NT2/D1 (cell line): ENCODE results near the gene HEG1.

ENCODE experiments used
- DNase-seq: peaks from one replicate; pipeline ENCODE4 v3.0.0-alpha.2; 2011; ENCODE audit warnings: low read depth, low spot score
- H3K27me3 ChIP-seq: 2 replicates; pipeline ENCODE4 v1.6.0; 2011; ENCODE audit warnings: mild to moderate bottlenecking; ENCODE audit not compliant: insufficient read length, insufficient read depth
- H3K36me3 ChIP-seq: 2 replicates; pipeline ENCODE4 v1.6.1; 2011; ENCODE audit warnings: mild to moderate bottlenecking, low read length, mixed read lengths; ENCODE audit not compliant: insufficient read depth, insufficient read length
- H3K4me1 ChIP-seq: 2 replicates; pipeline ENCODE4 v1.5.1; 2011; ENCODE audit not compliant: insufficient read depth, insufficient read length
- H3K4me3 ChIP-seq: 2 replicates; pipeline ENCODE4 v1.5.1; 2011; ENCODE audit warnings: low read depth; ENCODE audit not compliant: insufficient read length
- H3K9ac ChIP-seq: 2 replicates; pipeline ENCODE4 v1.6.0; 2011; ENCODE audit warnings: low read depth; ENCODE audit not compliant: insufficient read length
- H3K9me3 ChIP-seq: 2 replicates; pipeline ENCODE4 v1.5.1; 2011; ENCODE audit warnings: mild to moderate bottlenecking, low read length; ENCODE audit not compliant: insufficient read depth
- SUZ12 ChIP-seq: IDR thresholded peaks from 2 replicates; pipeline ENCODE4 v1.6.1; 2011; ENCODE audit not compliant: insufficient read length, insufficient read depth; ENCODE audit errors: extremely low read depth
- YY1 ChIP-seq: IDR thresholded peaks from 2 replicates; pipeline ENCODE4 v1.6.1; 2011; ENCODE audit not compliant: insufficient read length, insufficient read depth
- ZNF274 ChIP-seq: IDR thresholded peaks from 2 replicates; pipeline ENCODE4 v1.6.1; 2011; ENCODE audit warnings: mild to moderate bottlenecking, low read depth, low read length

Gene HEG1

DNA sequence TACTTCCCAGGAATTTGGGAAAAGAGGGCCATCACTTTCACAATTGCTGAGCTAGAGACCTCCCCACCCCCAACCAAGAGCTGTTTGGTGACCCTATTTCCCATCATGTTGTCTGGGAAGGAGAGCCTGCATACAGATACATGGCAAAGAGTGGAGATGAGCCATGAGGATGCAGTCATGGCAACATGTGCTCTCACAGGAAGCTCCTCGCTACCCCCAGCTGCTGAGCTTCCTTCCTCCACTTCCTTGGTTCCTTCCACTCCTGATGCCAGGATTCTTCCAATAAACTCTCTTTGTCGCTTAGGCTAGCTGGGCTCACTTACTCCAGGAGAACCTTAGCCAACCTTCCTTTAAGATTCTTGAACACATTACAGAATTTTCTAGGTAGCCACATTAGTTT is 72.9 kb downstream of the HEG1 start:
- no peaks in the 10 kb centered on the region for H3K27me3 ChIP-seq
- no peak for DNase-seq
- peaks cover 2% of the 10 kb centered on the region for H3K4me1 ChIP-seq
- no peak overlapping the region for H3K9ac ChIP-seq
- 0 out of 2 replicates have a peak, but pooled peaks cover under 1% of the 10 kb centered on the region for H3K9me3 ChIP-seq
- no peak overlapping the region for H3K4me3 ChIP-seq
- peaks cover 59% of the 10 kb centered on the region for H3K36me3 ChIP-seq
- TF ChIP-seq ZNF274, result no peak
- no peak for TF ChIP-seq YY1
- TF ChIP-seq SUZ12, result no peak

DNA sequence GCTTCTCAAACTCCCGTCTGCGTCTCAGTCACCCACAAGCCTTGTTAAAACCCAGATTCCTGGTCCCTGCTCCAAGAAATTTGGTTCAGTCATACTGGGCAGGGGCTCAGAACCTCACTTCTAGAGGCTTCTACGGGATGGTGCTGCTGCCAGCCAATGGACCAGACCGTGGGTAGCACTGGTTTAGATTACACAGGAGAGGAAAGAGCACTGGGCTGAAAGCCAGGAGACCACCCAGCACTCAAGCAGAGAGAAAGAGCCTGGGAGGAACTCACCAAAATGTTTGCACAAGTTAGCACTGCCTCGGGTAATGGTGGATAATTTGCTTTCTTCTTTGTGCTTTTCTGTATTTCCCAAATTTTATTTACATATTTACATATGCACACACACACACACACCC is 74.3 kb downstream of the HEG1 start:
- TF ChIP-seq YY1 (no peak), SUZ12 (no peak), ZNF274 (no peak)
- Histone ChIP-seq H3K9ac (no peak overlapping the region), H3K9me3 (0 out of 2 replicates have a peak, but pooled peaks cover 10% of the 10 kb centered on the region), H3K36me3 (peaks cover 67% of the 10 kb centered on the region), H3K4me1 (peaks cover 2% of the 10 kb centered on the region), H3K4me3 (no peak overlapping the region), H3K27me3 (no peaks in the 10 kb centered on the region)
- no peak for DNase-seq

DNA sequence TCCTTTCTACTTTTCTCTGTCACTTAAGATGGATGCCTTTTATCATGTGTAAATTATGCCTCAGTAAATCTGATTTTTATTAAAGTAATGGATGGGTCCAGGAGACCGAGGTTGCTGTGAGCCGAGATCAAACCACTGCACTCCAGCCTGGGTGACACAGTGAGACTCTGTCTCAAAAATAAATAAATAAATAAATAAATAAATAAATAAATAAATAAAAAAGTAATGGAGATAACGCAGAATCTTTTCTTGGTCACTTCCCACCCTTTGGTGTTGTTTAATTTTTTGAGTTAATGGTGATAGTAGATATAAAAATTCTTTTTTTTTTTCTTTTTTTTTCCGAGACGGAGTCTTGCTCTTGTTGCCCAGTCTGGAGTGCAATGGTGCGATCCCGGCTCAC is 77.2 kb downstream of the HEG1 start:
- no peak for TF ChIP-seq SUZ12
- TF ChIP-seq YY1, result no peak
- TF ChIP-seq ZNF274, result no peak
- peaks cover 79% of the 10 kb centered on the region for H3K36me3 ChIP-seq

DNA sequence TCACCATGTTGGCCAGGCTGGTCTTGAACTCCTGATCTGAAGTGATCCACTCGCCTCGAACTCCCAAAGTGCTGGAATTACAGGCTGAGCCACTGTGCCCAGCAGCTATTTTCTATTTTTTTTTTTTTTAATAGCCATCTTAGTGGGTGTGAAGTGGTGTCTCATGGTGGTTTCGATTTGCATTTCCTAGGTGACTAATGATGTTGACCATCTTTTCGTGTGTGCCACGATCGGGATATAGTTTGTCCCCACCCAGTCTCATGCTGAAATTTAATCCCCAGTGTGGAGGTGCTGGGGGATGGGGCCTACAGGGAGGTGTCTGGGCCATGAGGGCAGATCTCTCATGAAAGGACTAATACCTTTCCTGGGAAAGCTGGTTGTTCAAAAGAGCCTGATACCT is 79.4 kb downstream of the HEG1 start:
- Histone ChIP-seq H3K4me1 (no peaks in the 10 kb centered on the region), H3K36me3 (peaks cover 79% of the 10 kb centered on the region), H3K4me3 (no peak overlapping the region), H3K9ac (no peak overlapping the region), H3K27me3 (no peaks in the 10 kb centered on the region), H3K9me3 (0 out of 2 replicates have a peak, but pooled peaks cover 10% of the 10 kb centered on the region)
- no peak for DNase-seq
- no peak for TF ChIP-seq SUZ12

More for the DNA sequence above, 77.2 kb downstream of the HEG1 start:
- no peaks in the 10 kb centered on the region for H3K27me3 ChIP-seq
- H3K9me3 ChIP-seq, result 0 out of 2 replicates have a peak, but pooled peaks cover 10% of the 10 kb centered on the region
- no peak for DNase-seq
- no peaks in the 10 kb centered on the region for H3K4me1 ChIP-seq
- no peak overlapping the region for H3K9ac ChIP-seq
- H3K4me3 ChIP-seq, result no peak overlapping the region

DNA sequence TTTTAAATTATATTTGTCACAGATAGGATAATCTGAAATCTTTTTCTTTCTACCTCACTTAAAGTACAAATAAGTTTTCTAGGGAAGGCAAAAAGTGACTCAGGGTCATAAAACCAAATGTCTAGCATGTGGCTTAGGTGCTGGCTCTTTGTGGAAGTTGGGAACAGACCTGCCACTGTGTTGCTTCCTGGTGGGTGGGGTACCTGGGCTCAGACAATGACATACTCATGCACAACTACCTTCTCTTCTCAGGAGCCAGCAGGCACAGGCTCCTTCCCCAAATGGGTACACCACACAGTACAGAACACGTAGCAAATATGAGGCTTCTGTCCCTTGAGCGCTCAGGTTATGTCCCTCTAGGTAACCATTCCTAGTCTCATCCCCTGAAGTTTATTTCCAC is 81.1 kb downstream of the HEG1 start:
- H3K4me1 ChIP-seq, result no peaks in the 10 kb centered on the region
- H3K27me3 ChIP-seq, result no peaks in the 10 kb centered on the region
- no peak for DNase-seq
- H3K4me3 ChIP-seq, result no peak overlapping the region
- no peak overlapping the region for H3K9ac ChIP-seq
- peaks cover 81% of the 10 kb centered on the region for H3K36me3 ChIP-seq
- TF ChIP-seq ZNF274 (no peak), YY1 (no peak), SUZ12 (no peak)
- H3K9me3 ChIP-seq, result 0 out of 2 replicates have a peak, but pooled peaks cover 10% of the 10 kb centered on the region

DNA sequence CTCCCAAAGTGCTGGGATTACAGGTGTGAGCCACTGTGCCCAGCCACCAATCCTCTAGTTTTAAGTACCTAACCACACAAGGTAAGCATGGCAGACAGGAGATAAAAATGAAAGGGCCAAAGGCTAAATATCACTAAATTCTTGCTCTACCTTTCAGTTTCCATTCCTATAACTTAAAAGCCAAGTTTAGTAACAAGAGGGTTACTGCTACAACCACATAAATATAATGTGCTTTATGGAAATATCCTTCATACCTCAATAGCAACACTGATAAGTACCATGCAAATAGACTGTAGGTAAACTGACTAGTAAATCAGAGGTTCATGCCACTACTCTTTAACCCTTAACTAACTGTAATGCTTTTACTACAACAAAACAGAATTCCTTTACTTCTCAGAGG is 82.5 kb downstream of the HEG1 start:
- peaks cover 89% of the 10 kb centered on the region for H3K36me3 ChIP-seq
- H3K4me1 ChIP-seq, result no peaks in the 10 kb centered on the region
- no peak overlapping the region for H3K9ac ChIP-seq
- no peak for TF ChIP-seq YY1
- TF ChIP-seq SUZ12, result no peak
- TF ChIP-seq ZNF274, result no peak
- 0 out of 2 replicates have a peak, but pooled peaks cover 10% of the 10 kb centered on the region for H3K9me3 ChIP-seq
- H3K27me3 ChIP-seq, result no peaks in the 10 kb centered on the region
- DNase-seq, result no peak
- no peak overlapping the region for H3K4me3 ChIP-seq

DNA sequence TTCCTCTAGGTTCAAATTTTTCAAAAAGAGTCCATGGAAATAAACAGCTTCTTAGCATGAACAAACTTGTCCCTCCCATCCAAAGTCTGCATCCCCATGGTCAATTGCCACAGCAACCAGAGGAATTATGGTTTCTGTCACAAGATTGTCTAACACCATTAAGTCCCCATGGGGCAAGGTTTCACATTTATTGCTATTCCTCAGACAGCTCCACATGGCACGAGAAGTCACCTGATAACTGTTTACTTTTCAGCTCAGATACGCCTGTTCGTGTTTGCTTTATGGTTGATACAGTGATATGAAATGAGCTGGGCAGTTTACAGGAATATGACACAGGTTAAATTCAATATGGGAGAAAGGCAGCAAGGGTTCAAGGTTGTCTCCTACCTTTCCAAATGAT is 83.3 kb downstream of the HEG1 start:
- no peak overlapping the region for H3K9ac ChIP-seq
- no peaks in the 10 kb centered on the region for H3K4me1 ChIP-seq
- no peaks in the 10 kb centered on the region for H3K27me3 ChIP-seq
- H3K36me3 ChIP-seq, result peaks cover 92% of the 10 kb centered on the region
- no peak for DNase-seq
- 0 out of 2 replicates have a peak, but pooled peaks cover 6% of the 10 kb centered on the region for H3K9me3 ChIP-seq
- TF ChIP-seq ZNF274 (no peak), SUZ12 (no peak), YY1 (no peak)
- no peak overlapping the region for H3K4me3 ChIP-seq
